ENCODE results near the gene ZYG11A.
"Not testable (repeated sequence)": the region's sequence is repeated elsewhere in the genome, so short reads cannot be mapped to it uniquely, and the experiment has no call there.

The ZYG11A gene

GRCh38 chr1:52842643-52843310 is at the start of gene ZYG11A:
ZYG11A (plus strand) TSS chr1:52842760; CDS start chr1:52842884, 124 bp downstream.
- peak; percentile 40 for DNase-seq (ENCODE audit: low read depth, low spot score)

GRCh38 chr1:52793717-52794116 is 48.8 kb upstream of the ZYG11A start:
- not testable (repeated sequence) for DNase-seq (ENCODE audit: low read depth, low spot score)

GRCh38 chr1:52795464-52795863 is 47.1 kb upstream of the ZYG11A start:
- no peak for DNase-seq (ENCODE audit: low read depth, low spot score)

- DNase-seq (ENCODE audit: low read depth, low spot score), result no peak
These were observed 44.2 kb upstream of the ZYG11A start for GRCh38 chr1:52798331-52798730.

GRCh38 chr1:52801011-52801410 is 41.5 kb upstream of the ZYG11A start:
- DNase-seq (ENCODE audit: low read depth, low spot score), result no peak

- DNase-seq (ENCODE audit: low read depth, low spot score), result not testable (repeated sequence)
These were observed 38.5 kb upstream of the ZYG11A start for GRCh38 chr1:52804083-52804482.

GRCh38 chr1:52814465-52814864 is 28.1 kb upstream of the ZYG11A start:
- DNase-seq (ENCODE audit: low read depth, low spot score), result no peak

GRCh38 chr1:52820830-52821229 is 21.7 kb upstream of the ZYG11A start:
- DNase-seq (ENCODE audit: low read depth, low spot score), result not testable (repeated sequence)

- no peak for DNase-seq (ENCODE audit: low read depth, low spot score)
These were observed 16.7 kb upstream of the ZYG11A start for GRCh38 chr1:52825868-52826267.

GRCh38 chr1:52834798-52835197 is 7.8 kb upstream of the ZYG11A start:
- DNase-seq (ENCODE audit: low read depth, low spot score), result no peak

- DNase-seq (ENCODE audit: low read depth, low spot score), result no peak
These were observed 6.5 kb upstream of the ZYG11A start for GRCh38 chr1:52836035-52836434.

GRCh38 chr1:52839175-52839574 is 3.4 kb upstream of the ZYG11A start:
- not testable (repeated sequence) for DNase-seq (ENCODE audit: low read depth, low spot score)

- DNase-seq (ENCODE audit: low read depth, low spot score), result not testable (repeated sequence)
These were observed 2.6 kb downstream of the ZYG11A start for GRCh38 chr1:52845119-52845518.

GRCh38 chr1:52848423-52848822 is 5.9 kb downstream of the ZYG11A start:
- no peak for DNase-seq (ENCODE audit: low read depth, low spot score)

- DNase-seq (ENCODE audit: low read depth, low spot score), result no peak
These were observed 8.4 kb downstream of the ZYG11A start for GRCh38 chr1:52850951-52851350.

- DNase-seq (ENCODE audit: low read depth, low spot score), result no peak
These were observed 10.3 kb downstream of the ZYG11A start for GRCh38 chr1:52852854-52853253.

GRCh38 chr1:52855584-52855983 is 13.0 kb downstream of the ZYG11A start:
- DNase-seq (ENCODE audit: low read depth, low spot score), result no peak

- no peak for DNase-seq (ENCODE audit: low read depth, low spot score)
These were observed 13.5 kb downstream of the ZYG11A start for GRCh38 chr1:52856026-52856425.

- DNase-seq (ENCODE audit: low read depth, low spot score), result no peak
These were observed 14.9 kb downstream of the ZYG11A start for GRCh38 chr1:52857443-52857842.

- no peak for DNase-seq (ENCODE audit: low read depth, low spot score)
These were observed 20.3 kb downstream of the ZYG11A start for GRCh38 chr1:52862666-52863458.

- no peak for DNase-seq (ENCODE audit: low read depth, low spot score)
These were observed 24.7 kb downstream of the ZYG11A start for GRCh38 chr1:52867087-52867863.

GRCh38 chr1:52869727-52870126 is 27.2 kb downstream of the ZYG11A start:
- not testable (repeated sequence) for DNase-seq (ENCODE audit: low read depth, low spot score)
